ENCODE measurements around the gene MT3. TPM values are rescaled to one million over a fixed set of nuclear protein-coding genes. Genes with fewer than 3 reads are reported as not detected.
A peak's percentile ranks its signal among the peaks of the same experiment; 100 is the strongest.

MT3 gene
- total and polyA plus RNA-seq, 2 of the 8 experiments (the other 6 are each of a cell fraction or from before 2014, with no cell fraction given), result 0.17 TPM; not detected in 1

- no peak for TF ChIP-seq NRF1 (IDR thresholded peaks at IDR 0.05; ENCODE audit: low read depth, low read length)
- TF ChIP-seq ZNF274 (IDR thresholded peaks at IDR 0.05; ENCODE audit: borderline replicate concordance, extremely low read depth, low read length), result no peak
- no peak for TF ChIP-seq RBBP5 (IDR thresholded peaks at IDR 0.05; ENCODE audit: borderline replicate concordance, low read depth, low read length)
- TF ChIP-seq CTCF (IDR thresholded peaks at IDR 0.05; ENCODE audit: control extremely low read depth in 1 of 3, insufficient read depth in 1 of 3, low read depth in 1 of 3, low read length in 3 of 3), result no peak
- no peak for TF ChIP-seq RAD21 (IDR thresholded peaks at IDR 0.05 in 1 of 2, conservative IDR thresholded peaks at IDR 0.05 in 1 of 2; ENCODE audit: low read depth in 2 of 2, low read length in 2 of 2)
- no peak for TF ChIP-seq TAF1 (IDR thresholded peaks at IDR 0.05; ENCODE audit: low read depth, low read length)
- no peak for TF ChIP-seq KDM1A (IDR thresholded peaks at IDR 0.05; ENCODE audit: borderline replicate concordance, low read length)
- TF ChIP-seq E2F6 (IDR thresholded peaks at IDR 0.05), result no peak
- no peak for TF ChIP-seq CHD2 (IDR thresholded peaks at IDR 0.05; ENCODE audit: low read length)
- no peak for TF ChIP-seq JUN (IDR thresholded peaks at IDR 0.05; ENCODE audit: low read depth, low read length)
- no peak for TF ChIP-seq EP300 (IDR thresholded peaks at IDR 0.05; ENCODE audit: borderline replicate concordance in 1 of 2, low read depth in 2 of 2, low read length in 2 of 2)
- TF ChIP-seq KDM4A (IDR thresholded peaks at IDR 0.05; ENCODE audit: low read depth, low read length, severe bottlenecking), result peak; percentile 79
- TF ChIP-seq KDM5A (IDR thresholded peaks at IDR 0.05; ENCODE audit: low read length), result no peak
- no peak for TF ChIP-seq ATF3 (IDR thresholded peaks at IDR 0.05; ENCODE audit: insufficient read depth, low read depth, low read length)
- no peak for TF ChIP-seq SIRT6 (IDR thresholded peaks at IDR 0.05; ENCODE audit: low read length)
- peak; percentile 96 for TF ChIP-seq EZH2 (IDR thresholded peaks at IDR 0.05; ENCODE audit: low read depth, low read length, severe bottlenecking)
- no peak for TF ChIP-seq CEBPB (IDR thresholded peaks at IDR 0.05; ENCODE audit: low read depth, low read length)
- TF ChIP-seq ASH2L (IDR thresholded peaks at IDR 0.05; ENCODE audit: low read length), result peak; percentile 23
- no peak for TF ChIP-seq HDAC2 (IDR thresholded peaks at IDR 0.05; ENCODE audit: borderline replicate concordance in 1 of 2, low read depth in 2 of 2, low read length in 2 of 2)
Observed at GRCh38 chr16:56617212-56618085, 28.1 kb downstream of the MT3 start (continued).

Measured in H1 (cell line).